K562 (cell line): ENCODE results near the gene SNX1. TPM values are rescaled to one million over a fixed set of nuclear protein-coding genes. Genes with fewer than 3 reads are reported as not detected.
A peak's percentile ranks its signal among the peaks of the same experiment; 100 is the strongest.

ENCODE experiments used
- CHD2 ChIP-seq: IDR thresholded peaks from 2 replicates; pipeline ENCODE4 v1.6.1; 2011; ENCODE audit warnings: low read depth, low read length
- ELF2 ChIP-seq: fragments of 250-450 bp; sonication (Bioruptor Pico); IDR thresholded peaks from 2 replicates; pipeline ENCODE4 v1.5.0; 2021; ENCODE audit warnings: mild to moderate bottlenecking
- ERF ChIP-seq: fragments of 450-650 bp; formaldehyde crosslinking; IDR thresholded peaks from 2 replicates; pipeline ENCODE4 v1.4.0; 2020; ENCODE audit warnings: mild to moderate bottlenecking, mixed read lengths
- FOXJ2 ChIP-seq: fragments of 200-800 bp; sonication (Bioruptor generic); IDR thresholded peaks from 2 replicates; pipeline ENCODE4 v1.6.1; 2016; ENCODE audit warnings: missing genetic modification characterization, missing compliant biosample characterization
- FUS ChIP-seq: fragments of 200-400 bp; formaldehyde crosslinking; optimal IDR thresholded peaks from 2 replicates; pipeline ENCODE3; 2017; ENCODE audit warnings: low read depth, low read length
- GATA2 ChIP-seq: sonication (generic); formaldehyde crosslinking; IDR thresholded peaks from 2 replicates; pipeline ENCODE4 v1.4.0; 2020; ENCODE audit warnings: mild to moderate bottlenecking, missing genetic modification reagents
- HDAC1 ChIP-seq, 2 experiments: fragments of 450-650 bp; IDR thresholded peaks; 2 replicates each; pipeline ENCODE4 v1.6.1; 2016 to 2017; ENCODE audit warnings: inconsistent platforms in 1 of 2, mild to moderate bottlenecking in 1 of 2, moderate library complexity in 1 of 2
- HNRNPK ChIP-seq: fragments of 200-400 bp; formaldehyde crosslinking; IDR thresholded peaks from one replicate; pipeline ENCODE4 v1.6.1; 2018; ENCODE audit warnings: mild to moderate bottlenecking, low read depth, low read length; ENCODE audit not compliant: poor library complexity, severe bottlenecking
- HOMEZ ChIP-seq: fragments of 250-450 bp; sonication (Bioruptor Pico); IDR thresholded peaks from 2 replicates; pipeline ENCODE4 v1.4.0; 2020; ENCODE audit warnings: mild to moderate bottlenecking, moderate library complexity
- MLLT1 ChIP-seq, 2 experiments: fragments of 450-650 bp; IDR thresholded peaks; 2 replicates each; pipeline ENCODE4 v1.6.1; 2016
- MNT ChIP-seq, 2 experiments: fragments of 450-650 bp; conservative IDR thresholded peaks; 2 replicates each; pipeline ENCODE4 v1.6.1; 2017; ENCODE audit warnings: mild to moderate bottlenecking in 2 of 2, moderate library complexity in 2 of 2
- POLR2B ChIP-seq: fragments of 450-650 bp; IDR thresholded peaks from 2 replicates; pipeline ENCODE4 v1.6.1; 2018; ENCODE audit warnings: low read depth; ENCODE audit not compliant: partially characterized antibody
- RAD21 ChIP-seq, 2 experiments: fragments of 250-450 bp in 1 of 2; fragments of 450-650 bp in 1 of 2; sonication (Bioruptor Pico) in 1 of 2; formaldehyde crosslinking in 1 of 2; IDR thresholded peaks in 1 of 2; conservative IDR thresholded peaks in 1 of 2; 2 replicates each; pipeline versions ENCODE4 v1.4.0 to v1.8.0; 2020 to 2022; ENCODE audit warnings: mild to moderate bottlenecking in 2 of 2, moderate library complexity in 1 of 2
- RBBP5 ChIP-seq: fragments of 200-600 bp; sonication (generic); IDR thresholded peaks from 2 replicates; pipeline ENCODE4 v1.6.1; 2012; ENCODE audit warnings: borderline replicate concordance, mild to moderate bottlenecking, low read length, control low read depth, inconsistent platforms; ENCODE audit not compliant: insufficient read depth, poor library complexity, severe bottlenecking
- SOX6 ChIP-seq: fragments of 450-650 bp; IDR thresholded peaks from 2 replicates; pipeline ENCODE4 v1.6.1; 2014; ENCODE audit warnings: mild to moderate bottlenecking
- SP2 ChIP-seq: IDR thresholded peaks from 2 replicates; pipeline ENCODE4 v1.6.1; 2011; ENCODE audit warnings: mild to moderate bottlenecking, low read depth, low read length, moderate library complexity; ENCODE audit not compliant: poor library complexity, severe bottlenecking; ENCODE audit errors: extremely low read depth
- TCF15 ChIP-seq: fragments of 250-450 bp; sonication (Bioruptor Pico); IDR thresholded peaks from 2 replicates; pipeline ENCODE4 v1.8.0; 2022; ENCODE audit warnings: moderate library complexity, mild to moderate bottlenecking, inconsistent platforms
- ZFP91 ChIP-seq: sonication (generic); formaldehyde crosslinking; IDR thresholded peaks from 2 replicates; pipeline ENCODE4 v1.8.0; 2022; ENCODE audit warnings: mild to moderate bottlenecking, missing genetic modification reagents
- ZNF197 ChIP-seq: fragments of 200-800 bp; sonication (Bioruptor generic); IDR thresholded peaks from 2 replicates; pipeline ENCODE4 v1.6.1; 2016; ENCODE audit warnings: low read depth, missing genetic modification characterization, missing compliant biosample characterization
- polyA plus RNA-seq, 8 experiments: library from polyadenylated mRNA; depleted of rRNA in 4 of 8; stranded (reverse) in 5 of 8; unstranded in 3 of 8; fragments of >200 nt; fragmentation: Nextera tagmentation in 2 of 8; fragmentation: Illumina TruSeq in 1 of 8; extraction: Ambion mirVana in 2 of 8; extraction: Trizol in 1 of 8; gene quantifications; 2 replicates each; pipeline versions ENCODE4 v1.2.1 to v1.2.3, GENCODE V29; 2011 to 2014; ENCODE audit warnings: inconsistent platforms in 1 of 8, missing spikeins in 1 of 8
- total RNA-seq, 7 experiments: library from RNA; depleted of rRNA in 6 of 7; stranded (reverse); fragments of >200 nt in 6 of 7; fragmentation: Illumina TruSeq in 2 of 7; extraction: Trizol in 2 of 7; gene quantifications; 2 replicates each; pipeline versions ENCODE4 v1.2.1 to v1.2.3, GENCODE V29; 2011 to 2021; ENCODE audit warnings: low replicate concordance in 1 of 7

The SNX1 gene
- total and polyA plus RNA-seq, 9 of the 15 experiments (the other 6 are each of a cell fraction or from before 2014, with no cell fraction given), result 11.0 to 105 (median 59.9) TPM

GRCh38 chr15:64162869-64163658 lies 67.3 kb downstream of the SNX1 start, which contains the start of gene PPIB (continued):
- no peak for TF ChIP-seq ZFP91 (CRISPR knock-in tag)
- no peak for TF ChIP-seq TCF15 (CRISPR knock-in tag)
- TF ChIP-seq CHD2, result no peak
- peak; percentile 80 for TF ChIP-seq FUS
- peak; percentile 25; the same call in 1 of the 2 replicates for TF ChIP-seq SOX6
- TF ChIP-seq SP2, result peak; percentile 33
- TF ChIP-seq HOMEZ (CRISPR knock-in tag), result no peak
- TF ChIP-seq HNRNPK, result peak; percentile 45
- no peak for TF ChIP-seq GATA2 (CRISPR knock-in tag)
- TF ChIP-seq MNT (conservative IDR thresholded peaks at IDR 0.05), result peak; percentile 92 to 95
- TF ChIP-seq MLLT1 (IDR thresholded peaks at IDR 0.05), result peak; percentile 59 to 62; a peak in 2 of 4 replicates
- TF ChIP-seq ERF, result peak; percentile 21; the same call in 1 of the 2 replicates
- TF ChIP-seq POLR2B, result peak; percentile 93
- TF ChIP-seq RBBP5, result peak; percentile 91
- peak; percentile 46 to 97; a peak in 3 of 4 replicates for TF ChIP-seq HDAC1 (IDR thresholded peaks at IDR 0.05)
- TF ChIP-seq ZNF197, result peak; percentile 53; the same call in 1 of the 2 replicates
- TF ChIP-seq FOXJ2 (tag), result peak; percentile 72; the same call in 1 of the 2 replicates
- TF ChIP-seq ELF2 (CRISPR knock-in tag), result 0 out of 2 replicates have a peak, but pooled peaks have one; percentile 33
- peak; percentile 61 to 80 for TF ChIP-seq RAD21 (CRISPR knock-in tag; conservative IDR thresholded peaks at IDR 0.05 in 1 of 2, IDR thresholded peaks at IDR 0.05 in 1 of 2)
